Activated B cell treated with CpG ODN at 0.5 μM for 24 hours (primary cell): ENCODE measurements around the gene RBM34. TPM values are rescaled to one million over a fixed set of nuclear protein-coding genes. Genes with fewer than 3 reads are reported as not detected.
A peak's percentile ranks its signal among the peaks of the same experiment; 100 is the strongest.
"Not testable (repeated sequence)": the region's sequence is repeated elsewhere in the genome, so short reads cannot be mapped to it uniquely, and the experiment has no call there.

Experiments
- ATAC-seq: fragments of 200-7000 bp; cut with Tn5 transposase; one replicate; pipeline ENCODE4 v1.10.0; 2021; ENCODE audit warnings: low read depth, mild to moderate bottlenecking, moderate library complexity
- CTCF ChIA-PET: fragments of 350-600 bp; sonication (Branson Sonifier 250); formaldehyde crosslinking; loops from one replicate; lab custom pipeline; 2021; ENCODE audit warnings: antibody characterized with exemption; lab: Charles Lee
- POLR2A ChIA-PET: fragments of 350-600 bp; sonication (Branson Sonifier 250); formaldehyde crosslinking; loops from one replicate; lab custom pipeline; 2021; ENCODE audit warnings: antibody characterized with exemption; lab: Charles Lee
- DNase-seq: peaks from one replicate; pipeline ENCODE4 v3.0.0; 2022
- H3K27ac Mint-ChIP-seq: one replicate; pipeline ENCODE4 v1.8.0; 2020; ENCODE audit warnings: mixed read lengths
- H3K27me3 Mint-ChIP-seq: one replicate; pipeline ENCODE4 v1.8.0; 2021; ENCODE audit warnings: mixed read lengths
- H3K36me3 Mint-ChIP-seq: one replicate; pipeline ENCODE4 v1.8.0; 2021; ENCODE audit warnings: low read depth, mixed read lengths
- H3K4me1 Mint-ChIP-seq: one replicate; pipeline ENCODE4 v1.8.0; 2021; ENCODE audit warnings: mixed read lengths
- H3K4me3 Mint-ChIP-seq: one replicate; pipeline ENCODE4 v1.8.0; 2020; ENCODE audit warnings: mild to moderate bottlenecking, mixed read lengths
- H3K9me3 Mint-ChIP-seq: one replicate; pipeline ENCODE4 v1.8.0; 2020; ENCODE audit warnings: mixed read lengths
- intact Hi-C: fragments of 100-400 bp; cut with micrococcal nuclease; formaldehyde crosslinking; loops from one replicate; pipeline ENCODE4 v1.15.1; 2024
- total RNA-seq: library from RNA; stranded (reverse); gene quantifications from 2 replicates; pipeline ENCODE4 v1.2.3, GENCODE V29; 2022
- TF ChIP-seq, protein P1 (sequence below): fragments of 200-600 bp; IDR thresholded peaks from one replicate; pipeline ENCODE4 v1.8.0; 2022; ENCODE audit warnings: antibody characterized with exemption, mild to moderate bottlenecking

Gene RBM34
- total RNA-seq, 1 donor from 2014 or later: 128 TPM

DNA sequence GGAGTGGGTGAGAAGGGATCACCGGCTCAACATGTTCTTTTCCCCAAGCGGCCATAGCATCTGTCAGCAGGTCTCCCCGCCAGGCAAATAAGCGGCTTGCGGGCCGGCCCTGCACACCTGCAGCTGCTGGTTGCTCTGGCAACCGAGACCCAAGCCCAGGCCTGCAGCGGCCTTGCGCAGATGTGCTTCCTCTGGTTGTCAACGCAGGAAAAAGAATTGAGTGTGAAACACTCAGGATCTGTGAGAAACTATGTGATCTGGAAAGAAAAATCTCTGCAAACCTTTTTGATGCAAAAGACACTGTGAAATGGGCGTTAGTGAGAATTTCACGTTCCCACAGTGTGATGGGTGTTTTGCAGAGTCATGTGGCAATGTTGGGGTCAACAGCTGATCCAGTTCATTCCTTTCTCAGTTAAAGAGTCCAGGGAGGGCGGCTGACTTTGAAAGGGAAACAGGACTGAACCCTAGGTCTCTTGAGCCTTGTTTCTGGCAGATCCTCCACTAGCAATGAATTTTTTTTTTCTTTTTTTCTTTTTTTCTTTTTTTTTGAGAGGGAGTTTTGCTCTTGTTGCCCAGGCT is 60.8 kb downstream of the RBM34 start:
- Mint-ChIP-seq H3K4me1 (peaks cover 33% of the 10 kb centered on the region), H3K9me3 (no peaks in the 10 kb centered on the region), H3K4me3 (peak overlapping the region; percentile 24), H3K27ac (peak overlapping the region; percentile 73), H3K36me3 (no peaks in the 10 kb centered on the region), H3K27me3 (peaks cover 3% of the 10 kb centered on the region)
- ChIA-PET POLR2A (interaction anchor here (0.6 to 1.0 kb wide), 2 partner anchors 88 to 683 kb away, joined by 3 to 4 read pairs; no protein-coding TSS in a partner anchor), CTCF (interaction anchor here (0.6 to 1.2 kb wide), 2 partner anchors 84 to 316 kb away, joined by 3 to 5 read pairs; no protein-coding TSS in a partner anchor)
- TF ChIP-seq, protein P1, sequence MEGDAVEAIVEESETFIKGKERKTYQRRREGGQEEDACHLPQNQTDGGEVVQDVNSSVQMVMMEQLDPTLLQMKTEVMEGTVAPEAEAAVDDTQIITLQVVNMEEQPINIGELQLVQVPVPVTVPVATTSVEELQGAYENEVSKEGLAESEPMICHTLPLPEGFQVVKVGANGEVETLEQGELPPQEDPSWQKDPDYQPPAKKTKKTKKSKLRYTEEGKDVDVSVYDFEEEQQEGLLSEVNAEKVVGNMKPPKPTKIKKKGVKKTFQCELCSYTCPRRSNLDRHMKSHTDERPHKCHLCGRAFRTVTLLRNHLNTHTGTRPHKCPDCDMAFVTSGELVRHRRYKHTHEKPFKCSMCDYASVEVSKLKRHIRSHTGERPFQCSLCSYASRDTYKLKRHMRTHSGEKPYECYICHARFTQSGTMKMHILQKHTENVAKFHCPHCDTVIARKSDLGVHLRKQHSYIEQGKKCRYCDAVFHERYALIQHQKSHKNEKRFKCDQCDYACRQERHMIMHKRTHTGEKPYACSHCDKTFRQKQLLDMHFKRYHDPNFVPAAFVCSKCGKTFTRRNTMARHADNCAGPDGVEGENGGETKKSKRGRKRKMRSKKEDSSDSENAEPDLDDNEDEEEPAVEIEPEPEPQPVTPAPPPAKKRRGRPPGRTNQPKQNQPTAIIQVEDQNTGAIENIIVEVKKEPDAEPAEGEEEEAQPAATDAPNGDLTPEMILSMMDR: no peak
- intact Hi-C loops: loop anchor here (5.0 to 10.0 kb wide), 2 partner anchors 65 to 503 kb away; partner anchors contain the start of gene RBM34
- ATAC-seq: peak; percentile 69
- peak; percentile 55 for DNase-seq

DNA sequence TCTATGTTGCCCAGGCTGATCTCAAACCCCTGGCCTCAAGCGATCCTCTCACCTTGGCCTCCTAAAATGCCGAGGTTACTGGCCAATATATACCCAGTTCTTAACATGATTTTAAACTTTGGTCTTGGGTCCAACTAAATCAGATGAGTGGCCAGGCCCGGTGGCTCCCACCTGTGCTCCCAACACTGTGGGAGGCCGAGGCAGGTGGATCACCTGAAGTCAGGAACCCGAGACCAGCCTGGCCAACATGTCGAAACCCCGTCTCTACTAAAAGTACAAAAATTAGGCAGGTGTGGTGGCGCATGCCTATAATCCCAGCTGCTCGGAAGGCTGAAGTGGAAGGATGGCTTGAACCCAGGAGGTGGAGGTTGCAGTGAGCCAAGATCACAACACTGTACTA is 62.1 kb downstream of the RBM34 start:
- intact Hi-C loops: no loop called here
- no peaks in the 10 kb centered on the region for H3K36me3 Mint-ChIP-seq
- no peaks in the 10 kb centered on the region for H3K9me3 Mint-ChIP-seq
- TF ChIP-seq, protein P1: no peak
- no peak for DNase-seq
- POLR2A ChIA-PET: interaction anchor here (1.3 kb wide), 1 partner anchor 62 kb away, joined by 3 read pairs; the partner anchor contains the start of gene RBM34
- H3K27me3 Mint-ChIP-seq: peaks cover 3% of the 10 kb centered on the region
- CTCF ChIA-PET: no interaction called here
- H3K4me1 Mint-ChIP-seq: peaks cover 20% of the 10 kb centered on the region
- no peak overlapping the region for H3K4me3 Mint-ChIP-seq
- ATAC-seq: no peak
- H3K27ac Mint-ChIP-seq: no peak overlapping the region

DNA sequence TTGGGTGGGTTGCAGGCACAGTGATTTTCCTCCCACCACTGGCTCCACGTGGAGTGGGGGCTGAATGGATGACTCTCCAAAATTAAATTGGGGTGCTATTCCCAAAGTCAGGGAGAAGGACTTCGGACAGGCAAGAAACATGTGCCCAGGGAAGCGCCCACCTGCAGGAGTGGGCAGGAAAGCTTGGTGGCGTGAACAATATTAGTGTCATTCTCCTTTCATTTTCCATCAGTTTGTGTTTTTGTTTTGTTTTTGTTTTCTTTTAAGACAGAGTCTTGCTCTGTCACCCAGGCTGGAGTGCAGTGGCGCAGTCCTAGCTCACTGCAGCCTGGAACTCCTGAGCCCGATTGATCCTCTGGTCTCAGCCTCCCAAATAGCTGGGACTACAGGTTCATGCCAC is 62.5 kb downstream of the RBM34 start:
- DNase-seq: no peak
- CTCF ChIA-PET: no interaction called here
- TF ChIP-seq, protein P1: no peak
- intact Hi-C loops: no loop called here
- POLR2A ChIA-PET: interaction anchor here (1.3 kb wide), 1 partner anchor 62 kb away, joined by 3 read pairs; the partner anchor contains the start of gene RBM34
- H3K4me1 Mint-ChIP-seq: peaks cover 21% of the 10 kb centered on the region
- H3K27ac Mint-ChIP-seq: no peak overlapping the region
- H3K4me3 Mint-ChIP-seq: no peak overlapping the region
- no peaks in the 10 kb centered on the region for H3K9me3 Mint-ChIP-seq
- H3K36me3 Mint-ChIP-seq: no peaks in the 10 kb centered on the region
- ATAC-seq: no peak
- H3K27me3 Mint-ChIP-seq: peaks cover 7% of the 10 kb centered on the region

DNA sequence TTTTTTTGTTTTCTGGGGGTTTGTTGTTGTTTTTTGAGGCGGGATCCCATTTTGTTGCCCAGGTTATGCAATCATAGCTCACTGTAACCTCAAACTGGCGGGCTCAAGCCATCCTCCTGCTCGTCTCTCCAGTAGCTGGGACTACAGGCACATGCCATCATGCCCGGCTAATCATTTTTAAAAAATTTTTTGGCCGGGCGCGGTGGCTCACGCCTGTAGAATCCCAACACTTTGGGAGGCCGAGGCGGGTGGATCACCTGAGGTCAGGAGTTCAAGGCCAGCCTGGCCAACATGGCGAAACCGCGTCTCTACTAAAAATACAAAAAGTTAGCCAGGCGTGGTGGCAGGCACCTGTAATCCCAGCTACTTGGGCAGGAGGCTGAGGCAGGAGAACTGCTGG is 63.5 kb downstream of the RBM34 start:
- H3K36me3 Mint-ChIP-seq, POLR2A ChIA-PET, H3K9me3 Mint-ChIP-seq, H3K27ac Mint-ChIP-seq, DNase-seq, CTCF ChIA-PET, H3K27me3 Mint-ChIP-seq, intact Hi-C loops, ATAC-seq, H3K4me3 Mint-ChIP-seq: not testable (repeated sequence)
- peaks cover 21% of the 10 kb centered on the region for H3K4me1 Mint-ChIP-seq

DNA sequence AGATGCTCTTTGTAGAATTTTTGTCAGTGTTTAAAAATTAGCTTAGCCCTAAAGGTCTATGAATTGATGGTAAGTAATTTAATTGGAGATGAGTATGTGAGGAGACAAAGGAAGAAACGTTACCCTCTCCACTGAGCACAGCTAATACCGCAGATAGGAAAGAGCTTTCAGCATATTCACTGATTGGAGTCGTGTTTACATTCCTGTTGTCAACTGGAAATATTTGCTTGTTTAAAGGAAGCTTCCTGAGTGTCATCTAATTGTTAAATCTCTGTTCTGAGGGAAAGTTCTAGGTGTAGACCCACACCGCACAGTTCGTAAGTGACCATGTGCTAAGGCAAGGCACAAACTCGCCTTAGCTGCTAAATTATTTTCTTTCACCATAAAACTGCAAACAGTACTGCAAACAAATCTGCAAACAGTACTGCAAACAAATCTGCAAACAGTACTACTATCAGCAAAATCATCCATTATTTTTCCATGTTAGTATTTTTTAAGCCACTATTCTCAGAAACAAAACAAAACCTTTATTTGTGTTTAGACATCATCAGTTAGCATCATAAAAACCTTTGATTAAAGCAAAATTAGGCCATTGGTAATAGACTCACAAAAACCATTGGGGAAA is 65.0 kb downstream of the RBM34 start:
- intact Hi-C loops: no loop called here
- peaks cover 19% of the 10 kb centered on the region for H3K4me1 Mint-ChIP-seq
- H3K27ac Mint-ChIP-seq: no peak overlapping the region
- no peaks in the 10 kb centered on the region for H3K36me3 Mint-ChIP-seq
- DNase-seq (no peak), ATAC-seq (no peak)
- TF ChIP-seq, protein P1: no peak
- H3K27me3 Mint-ChIP-seq: peaks cover 7% of the 10 kb centered on the region
- no peaks in the 10 kb centered on the region for H3K9me3 Mint-ChIP-seq
- ChIA-PET POLR2A (interaction anchor here (0.6 to 1.1 kb wide), 5 partner anchors 13 to 484 kb away, joined by 3 to 6 read pairs (median 3); partner anchors contain the start of gene TOMM20), CTCF (interaction anchor here (0.7 to 2.5 kb wide), 5 partner anchors 9 to 600 kb away, joined by 3 to 12 read pairs (median 3); no protein-coding TSS in a partner anchor)
- H3K4me3 Mint-ChIP-seq: no peak overlapping the region
